Mesothelial cell of epicardium (in vitro differentiated cells): ENCODE data around the gene AP3M1. TPM values are rescaled to one million over a fixed set of nuclear protein-coding genes. Genes with fewer than 3 reads are reported as not detected.
A peak's percentile ranks its signal among the peaks of the same experiment; 100 is the strongest.
"Not testable (repeated sequence)": the region's sequence is repeated elsewhere in the genome, so short reads cannot be mapped to it uniquely, and the experiment has no call there.

Experiments
- DNase-seq, 2 experiments: peaks; one replicate each; pipeline ENCODE4 v3.0.0; 2021; ENCODE audit warnings: low spot score in 2 of 2; ENCODE audit not compliant: unreplicated experiment in 2 of 2
- H3K27ac Mint-ChIP-seq: 2 replicates; pipeline ENCODE4 v1.8.0; 2021; ENCODE audit warnings: mixed read lengths
- H3K27me3 Mint-ChIP-seq: 2 replicates; pipeline ENCODE4 v1.8.0; 2021; ENCODE audit warnings: low read depth, mixed read lengths
- H3K36me3 Mint-ChIP-seq: 2 replicates; pipeline ENCODE4 v1.8.0; 2021; ENCODE audit warnings: mixed read lengths
- H3K4me1 Mint-ChIP-seq: 2 replicates; pipeline ENCODE4 v1.8.0; 2021; ENCODE audit warnings: mixed read lengths
- H3K4me3 Mint-ChIP-seq: 2 replicates; pipeline ENCODE4 v1.8.0; 2021; ENCODE audit warnings: mild to moderate bottlenecking, moderate library complexity, mixed read lengths
- H3K9me3 Mint-ChIP-seq: 2 replicates; pipeline ENCODE4 v1.8.0; 2021; ENCODE audit warnings: mixed read lengths
- CTCF ChIP-seq: fragments of 200-600 bp; sonication (generic); IDR thresholded peaks from one replicate; pipeline ENCODE4 v1.5.0; 2021; ENCODE audit warnings: antibody characterized with exemption; ENCODE audit not compliant: unreplicated experiment
- total RNA-seq: library from RNA; stranded (reverse); gene quantifications from 3 replicates; pipeline ENCODE4 v1.2.1, GENCODE V29; 2021

AP3M1 gene
- total RNA-seq, 1 donor from 2014 or later, result 49.4 TPM

DNA sequence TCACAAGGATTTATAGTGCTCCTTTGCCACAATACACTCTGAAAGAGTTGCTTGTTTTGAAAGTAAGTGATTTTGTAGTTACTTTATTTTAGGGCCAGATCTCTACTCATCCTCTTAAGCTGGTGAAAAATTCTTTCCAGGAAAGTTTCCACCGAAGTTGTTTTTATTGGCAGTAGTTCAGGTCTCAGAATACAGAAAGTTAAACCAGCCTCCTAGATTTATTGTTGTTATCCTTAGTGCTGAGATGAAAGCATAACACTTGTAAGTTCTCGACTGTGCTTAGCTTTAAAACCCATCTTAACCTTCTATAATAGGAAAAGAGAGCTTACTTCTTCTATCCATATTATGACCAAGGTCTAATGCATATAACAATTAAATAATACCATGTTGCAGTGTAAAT is 5.5 kb downstream of the AP3M1 start:
- Mint-ChIP-seq H3K36me3 (peaks cover 10% of the 10 kb centered on the region), H3K9me3 (no peaks in the 10 kb centered on the region), H3K4me3 (no peak overlapping the region), H3K27ac (peak overlapping the region; percentile 96), H3K27me3 (no peaks in the 10 kb centered on the region), H3K4me1 (peaks cover 26% of the 10 kb centered on the region)
- no peak for TF ChIP-seq CTCF
- no peak for DNase-seq

DNA sequence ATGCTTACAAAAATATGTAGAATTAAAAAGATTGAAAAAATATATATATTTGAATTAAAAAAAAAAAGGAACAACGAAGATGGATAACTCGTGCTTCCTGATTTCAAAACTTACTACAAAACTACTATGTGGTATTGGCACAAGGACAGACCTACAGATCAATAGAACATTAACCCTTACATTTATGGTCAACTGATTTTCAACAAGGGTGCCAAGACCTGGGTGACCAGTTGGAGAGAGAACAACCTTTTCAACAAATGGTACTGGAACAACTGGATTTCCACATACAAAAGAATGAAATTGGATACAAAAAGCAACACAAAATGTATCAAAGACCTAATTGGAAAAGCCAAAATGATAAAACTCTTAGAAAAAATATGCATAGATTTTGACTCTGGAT is 10.1 kb downstream of the AP3M1 start:
- no peak for DNase-seq
- H3K9me3 Mint-ChIP-seq, result peaks cover 6% of the 10 kb centered on the region
- H3K4me3 Mint-ChIP-seq, result no peak overlapping the region
- no peak overlapping the region for H3K27ac Mint-ChIP-seq
- no peak for TF ChIP-seq CTCF
- H3K36me3 Mint-ChIP-seq, result peaks cover 23% of the 10 kb centered on the region
- peaks cover 9% of the 10 kb centered on the region for H3K4me1 Mint-ChIP-seq
- no peaks in the 10 kb centered on the region for H3K27me3 Mint-ChIP-seq

DNA sequence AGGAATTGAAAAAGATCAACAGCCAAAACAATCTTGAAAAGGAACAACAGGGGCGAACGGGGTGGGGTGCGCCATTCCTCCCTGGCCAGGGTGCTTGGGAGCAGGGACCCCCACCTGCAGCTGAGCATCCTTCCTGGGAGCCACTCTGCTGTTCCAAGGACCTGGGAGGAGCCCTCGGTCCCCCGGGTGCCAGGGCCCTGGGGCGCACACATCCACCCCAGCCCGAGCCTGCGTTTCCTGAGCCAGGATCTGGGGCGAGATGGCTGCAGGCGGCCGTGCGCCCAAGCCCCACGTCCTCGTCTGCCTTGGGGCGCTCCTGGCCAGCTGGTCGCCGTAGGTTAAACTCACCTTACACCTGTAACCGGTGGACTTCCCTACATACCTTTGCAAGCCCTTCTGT is 10.6 kb downstream of the AP3M1 start:
- no peak for DNase-seq
- Mint-ChIP-seq H3K27me3 (no peaks in the 10 kb centered on the region), H3K9me3 (peaks cover 6% of the 10 kb centered on the region), H3K4me1 (peaks cover 3% of the 10 kb centered on the region), H3K27ac (no peak overlapping the region), H3K36me3 (peaks cover 26% of the 10 kb centered on the region), H3K4me3 (no peak overlapping the region)
- TF ChIP-seq CTCF, result no peak

DNA sequence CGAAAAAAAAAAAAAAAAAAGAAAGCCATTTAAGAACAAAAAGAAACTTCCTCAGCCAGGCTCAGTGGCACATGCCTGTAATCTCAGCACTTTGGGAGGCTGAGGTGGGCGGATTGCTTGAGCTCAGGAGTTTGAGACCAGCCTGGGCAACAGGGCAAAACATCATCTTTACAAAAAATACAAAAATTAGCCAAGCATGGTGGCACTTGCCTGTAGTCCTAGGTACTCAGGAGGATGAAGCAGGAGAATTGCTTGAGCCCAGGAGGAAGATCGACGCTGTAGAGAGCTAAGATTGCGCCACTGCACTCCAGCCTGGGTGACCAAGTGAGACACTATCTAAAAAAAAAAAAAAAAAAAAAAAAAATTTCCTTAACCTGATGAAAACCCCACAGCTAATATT is 12.0 kb downstream of the AP3M1 start:
- not testable (repeated sequence) for H3K27me3 Mint-ChIP-seq, H3K9me3 Mint-ChIP-seq, H3K27ac Mint-ChIP-seq, H3K4me3 Mint-ChIP-seq, DNase-seq, H3K4me1 Mint-ChIP-seq
- peaks cover 35% of the 10 kb centered on the region for H3K36me3 Mint-ChIP-seq

- no peak overlapping the region for H3K27ac Mint-ChIP-seq
- H3K36me3 Mint-ChIP-seq, result peaks cover 37% of the 10 kb centered on the region
- no peaks in the 10 kb centered on the region for H3K4me1 Mint-ChIP-seq
- peaks cover 6% of the 10 kb centered on the region for H3K9me3 Mint-ChIP-seq
- no peak for TF ChIP-seq CTCF
- no peaks in the 10 kb centered on the region for H3K27me3 Mint-ChIP-seq
- H3K4me3 Mint-ChIP-seq, result no peak overlapping the region
- DNase-seq, result no peak
These were observed 12.6 kb downstream of the AP3M1 start for GRCh38 chr10:74137992-74138391.

GRCh38 chr10:74135452-74135851 is 15.2 kb downstream of the AP3M1 start:
- TF ChIP-seq CTCF, result no peak
- Mint-ChIP-seq H3K27ac (no peak overlapping the region), H3K4me3 (no peak overlapping the region), H3K27me3 (no peaks in the 10 kb centered on the region), H3K4me1 (no peaks in the 10 kb centered on the region), H3K36me3 (peaks cover 39% of the 10 kb centered on the region), H3K9me3 (peaks cover 6% of the 10 kb centered on the region)
- no peak for DNase-seq
